ENCODE results near the gene SGPP1. TPM values are rescaled to one million over a fixed set of nuclear protein-coding genes. Genes with fewer than 3 reads are reported as not detected.

The SGPP1 gene
- total RNA-seq, 1 experiment from 2014 or later, result 5.5 TPM

DNA sequence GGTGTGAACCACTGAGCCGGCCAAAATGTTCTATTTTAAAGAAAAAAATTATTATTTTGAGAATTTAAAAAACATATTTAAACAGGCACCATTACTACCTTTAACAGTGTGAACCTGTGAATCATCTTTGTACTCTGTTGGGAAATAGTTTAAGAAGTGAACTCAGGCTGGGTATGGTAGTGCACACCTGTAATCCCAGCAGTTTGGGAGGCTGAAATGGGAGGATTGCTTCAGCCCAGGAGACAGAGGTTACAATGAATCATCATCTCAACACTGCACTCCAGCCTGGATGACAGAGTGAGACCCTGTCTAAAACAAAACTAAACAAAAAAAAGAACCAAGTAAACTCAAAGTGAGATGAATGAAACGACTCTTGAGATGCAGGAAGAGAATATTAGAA is 83.1 kb downstream of the SGPP1 start:
- no peak for DNase-seq
- H4K5ac ChIP-seq (ENCODE audit: insufficient read length, low read depth, low read length), result no peak overlapping the region
- H4K20me1 ChIP-seq (ENCODE audit: control insufficient read depth, insufficient read depth, insufficient read length), result no peaks in the 10 kb centered on the region
- peaks cover 5 to 12% of the 10 kb centered on the region in 2 experiments for H3K4me1 Mint-ChIP-seq
- H4K8ac ChIP-seq (replicated peaks; ENCODE audit: insufficient read length, low read depth, low read length), result no peak overlapping the region
- H3K9ac ChIP-seq (ENCODE audit: extremely low read depth, insufficient read length, low read length), result no peak overlapping the region
- no peak overlapping the region for H3K18ac ChIP-seq (ENCODE audit: insufficient read length, low read depth, low read length)
- TF ChIP-seq, protein P1, sequence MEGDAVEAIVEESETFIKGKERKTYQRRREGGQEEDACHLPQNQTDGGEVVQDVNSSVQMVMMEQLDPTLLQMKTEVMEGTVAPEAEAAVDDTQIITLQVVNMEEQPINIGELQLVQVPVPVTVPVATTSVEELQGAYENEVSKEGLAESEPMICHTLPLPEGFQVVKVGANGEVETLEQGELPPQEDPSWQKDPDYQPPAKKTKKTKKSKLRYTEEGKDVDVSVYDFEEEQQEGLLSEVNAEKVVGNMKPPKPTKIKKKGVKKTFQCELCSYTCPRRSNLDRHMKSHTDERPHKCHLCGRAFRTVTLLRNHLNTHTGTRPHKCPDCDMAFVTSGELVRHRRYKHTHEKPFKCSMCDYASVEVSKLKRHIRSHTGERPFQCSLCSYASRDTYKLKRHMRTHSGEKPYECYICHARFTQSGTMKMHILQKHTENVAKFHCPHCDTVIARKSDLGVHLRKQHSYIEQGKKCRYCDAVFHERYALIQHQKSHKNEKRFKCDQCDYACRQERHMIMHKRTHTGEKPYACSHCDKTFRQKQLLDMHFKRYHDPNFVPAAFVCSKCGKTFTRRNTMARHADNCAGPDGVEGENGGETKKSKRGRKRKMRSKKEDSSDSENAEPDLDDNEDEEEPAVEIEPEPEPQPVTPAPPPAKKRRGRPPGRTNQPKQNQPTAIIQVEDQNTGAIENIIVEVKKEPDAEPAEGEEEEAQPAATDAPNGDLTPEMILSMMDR (conservative IDR thresholded peaks at IDR 0.05), result no peak
- H3K4ac ChIP-seq (ENCODE audit: low read depth, low read length), result no peak overlapping the region
- H2BK20ac ChIP-seq (ENCODE audit: low read depth, low read length, poor library complexity, severe bottlenecking), result no peak overlapping the region
- H3K27ac ChIP-seq (ENCODE audit: insufficient read length, low read depth, low read length), result no peak overlapping the region
- H2BK120ac ChIP-seq (ENCODE audit: low read depth, low read length, poor library complexity, severe bottlenecking), result no peak overlapping the region
- WGBS (ENCODE audit: extremely low coverage, insufficient read length, low lambda C conversion rate), result no CpG with 5 or more reads among the region's 2 CpGs
- H3K27me3 Mint-ChIP-seq (ENCODE audit: low read depth), result no peaks in the 10 kb centered on the region
- no peaks in the 10 kb centered on the region for H3K23me2 ChIP-seq (ENCODE audit: insufficient read length, low read depth, low read length, poor library complexity, severe bottlenecking)
- no peak overlapping the region for H3K14ac ChIP-seq (ENCODE audit: insufficient read depth, low read length)
- H3K9me3 Mint-ChIP-seq, result no peaks in the 10 kb centered on the region
- H3K79me2 ChIP-seq (ENCODE audit: insufficient read depth, low read length), result no peaks in the 10 kb centered on the region; the same call in 1 of the 2 replicates
- H3K23ac ChIP-seq (ENCODE audit: insufficient read length, low read depth, low read length), result no peak overlapping the region
- peaks cover under 1% of the 10 kb centered on the region for H3K79me1 ChIP-seq (ENCODE audit: insufficient read depth, low read depth, low read length, poor library complexity, severe bottlenecking)
- no peaks in the 10 kb centered on the region for H3K27me3 ChIP-seq (ENCODE audit: insufficient read depth, low read length)
- H2BK15ac ChIP-seq (ENCODE audit: low read depth, low read length), result no peak overlapping the region
- no peak overlapping the region for H2AFZ ChIP-seq (ENCODE audit: low read length)
- no peak overlapping the region for H2AK5ac ChIP-seq (ENCODE audit: insufficient read length, low read length)
- H3K4me2 ChIP-seq (ENCODE audit: insufficient read depth, insufficient read length, low read length), result no peak overlapping the region
- peaks cover 2 to 3% (median 2%) of the 10 kb centered on the region in 3 experiments for H3K36me3 Mint-ChIP-seq (ENCODE audit: insufficient read depth in 1 of 3, low read depth in 3 of 3)
- H4K91ac ChIP-seq (ENCODE audit: insufficient read length, low read depth, low read length), result no peak overlapping the region
- no peak overlapping the region for H2BK5ac ChIP-seq (ENCODE audit: insufficient read length, low read length)
- H3K27ac Mint-ChIP-seq, result no peak overlapping the region; a peak in 1 of 7 replicates
- no peak overlapping the region for H3K56ac ChIP-seq (ENCODE audit: insufficient read length, low read depth, low read length)
- H3K4me1 ChIP-seq (ENCODE audit: insufficient read depth, low read length), result peaks cover 4% of the 10 kb centered on the region; the same call in 1 of the 2 replicates
- no peak overlapping the region for H3K4me3 Mint-ChIP-seq
- no peak overlapping the region for H2BK12ac ChIP-seq (ENCODE audit: insufficient read length, low read depth, low read length)
- no peak overlapping the region for H3T11ph ChIP-seq (ENCODE audit: low read length)
- no peaks in the 10 kb centered on the region for H3K9me3 ChIP-seq (ENCODE audit: control insufficient read depth, low read depth, low read length)

Measured in H9 (cell line).